HepG2 (cell line): Measurements from ENCODE around the gene CAPRIN1. TPM values are rescaled to one million over a fixed set of nuclear protein-coding genes. Genes with fewer than 3 reads are reported as not detected.

Source experiments
- FOXA3 ChIP-seq: IDR thresholded peaks from 2 replicates; pipeline ENCODE4 v1.6.1; 2016; ENCODE audit warnings: missing genetic modification reagents, missing compliant biosample characterization
- FOXM1 ChIP-seq: sonication (generic); formaldehyde crosslinking; IDR thresholded peaks from 2 replicates; pipeline ENCODE4 v1.5.0; 2020; ENCODE audit warnings: missing genetic modification reagents
- GPN1 ChIP-seq: sonication (generic); formaldehyde crosslinking; IDR thresholded peaks from 2 replicates; pipeline ENCODE4 v1.5.1; 2020; ENCODE audit warnings: missing genetic modification reagents, borderline replicate concordance
- HNRNPLL ChIP-seq: fragments of 200-400 bp; formaldehyde crosslinking; IDR thresholded peaks from 2 replicates; pipeline ENCODE4 v1.6.1; 2017; ENCODE audit warnings: mild to moderate bottlenecking, low read depth, low read length; ENCODE audit not compliant: poor library complexity, severe bottlenecking
- IRX3 ChIP-seq: sonication (generic); formaldehyde crosslinking; IDR thresholded peaks from 2 replicates; pipeline ENCODE4 v1.8.1; 2023; ENCODE audit warnings: mild to moderate bottlenecking, low read depth, missing genetic modification reagents, borderline replicate concordance
- KLF12 ChIP-seq: sonication (generic); formaldehyde crosslinking; IDR thresholded peaks from 2 replicates; pipeline ENCODE4 v1.4.0; 2020; ENCODE audit warnings: missing genetic modification reagents, borderline replicate concordance
- NAIF1 ChIP-seq: sonication (generic); formaldehyde crosslinking; IDR thresholded peaks from 2 replicates; pipeline ENCODE4 v1.5.0; 2020; ENCODE audit warnings: mild to moderate bottlenecking, missing genetic modification reagents, borderline replicate concordance
- POLR2G ChIP-seq: fragments of 200-400 bp; formaldehyde crosslinking; IDR thresholded peaks from 2 replicates; pipeline ENCODE4 v1.6.1; 2018; ENCODE audit warnings: mild to moderate bottlenecking, low read depth, low read length, moderate library complexity
- SIX1 ChIP-seq: sonication (generic); formaldehyde crosslinking; IDR thresholded peaks from 2 replicates; pipeline ENCODE4 v1.4.0; 2020; ENCODE audit warnings: missing genetic modification reagents, borderline replicate concordance
- SNAI1 ChIP-seq: sonication (generic); formaldehyde crosslinking; IDR thresholded peaks from 2 replicates; pipeline ENCODE4 v1.5.0; 2020; ENCODE audit warnings: mild to moderate bottlenecking, missing genetic modification reagents, borderline replicate concordance
- THAP9 ChIP-seq: sonication (generic); formaldehyde crosslinking; IDR thresholded peaks from 2 replicates; pipeline ENCODE4; 2020; ENCODE audit warnings: missing genetic modification reagents, mild to moderate bottlenecking, borderline replicate concordance
- ZHX1 ChIP-seq: sonication (generic); formaldehyde crosslinking; IDR thresholded peaks from 2 replicates; pipeline ENCODE4 v1.8.1; 2022; ENCODE audit warnings: low read depth, mild to moderate bottlenecking, missing genetic modification reagents
- ZKSCAN8 ChIP-seq: IDR thresholded peaks from 2 replicates; pipeline ENCODE4 v1.6.1; 2016; ENCODE audit warnings: borderline replicate concordance, missing genetic modification reagents, missing compliant biosample characterization
- ZNF264 ChIP-seq: sonication (generic); formaldehyde crosslinking; IDR thresholded peaks from 2 replicates; pipeline ENCODE4 v1.4.0; 2020; ENCODE audit warnings: missing genetic modification reagents
- ZNF430 ChIP-seq: sonication (generic); formaldehyde crosslinking; IDR thresholded peaks from 2 replicates; pipeline ENCODE4 v1.9.0; 2021; ENCODE audit warnings: mild to moderate bottlenecking, missing genetic modification reagents
- ZNF598 ChIP-seq: sonication (generic); formaldehyde crosslinking; IDR thresholded peaks from 2 replicates; pipeline ENCODE4 v1.5.1; 2020; ENCODE audit warnings: mild to moderate bottlenecking, missing genetic modification reagents, borderline replicate concordance
- ZNF709 ChIP-seq: sonication (generic); formaldehyde crosslinking; IDR thresholded peaks from 2 replicates; pipeline ENCODE4 v1.5.0; 2020; ENCODE audit warnings: mild to moderate bottlenecking, missing genetic modification reagents
- ZSCAN20 ChIP-seq: sonication (generic); formaldehyde crosslinking; IDR thresholded peaks from 2 replicates; pipeline ENCODE4 v1.4.0; 2020; ENCODE audit warnings: missing genetic modification reagents, mild to moderate bottlenecking, borderline replicate concordance
- ZSCAN22 ChIP-seq: sonication (generic); formaldehyde crosslinking; IDR thresholded peaks from 2 replicates; pipeline ENCODE4 v1.4.0; 2020; ENCODE audit warnings: mild to moderate bottlenecking, missing genetic modification reagents
- polyA plus RNA-seq, 8 experiments: library from polyadenylated mRNA; depleted of rRNA in 3 of 8; stranded (reverse) in 7 of 8; unstranded in 1 of 8; fragments of >200 nt; fragmentation: Illumina TruSeq in 4 of 8; extraction: Trizol in 4 of 8; gene quantifications; 2 replicates each; pipeline versions ENCODE4 v1.2.1 to v1.2.3, GENCODE V29; 2011 to 2016; ENCODE audit warnings: low read depth in 4 of 8, missing spikeins in 1 of 8, mixed read lengths in 1 of 8; ENCODE audit not compliant: insufficient read depth in 1 of 8
- total RNA-seq, 5 experiments: library from RNA; depleted of rRNA; stranded (reverse); fragments of >200 nt; fragmentation: Illumina TruSeq; extraction: Trizol; gene quantifications; 2 replicates each; pipeline ENCODE4 v1.2.3, GENCODE V29; 2016; ENCODE audit warnings: low read depth in 1 of 5
- TF ChIP-seq, protein P1 (sequence below): sonication (generic); formaldehyde crosslinking; IDR thresholded peaks from 2 replicates; pipeline ENCODE4 v1.4.0; 2020; ENCODE audit warnings: mild to moderate bottlenecking, missing genetic modification reagents

Gene CAPRIN1
- total and polyA plus RNA-seq, 2 of the 13 experiments (the other 11 are each of a cell fraction or from before 2014, with no cell fraction given) = 114 to 162 TPM

DNA sequence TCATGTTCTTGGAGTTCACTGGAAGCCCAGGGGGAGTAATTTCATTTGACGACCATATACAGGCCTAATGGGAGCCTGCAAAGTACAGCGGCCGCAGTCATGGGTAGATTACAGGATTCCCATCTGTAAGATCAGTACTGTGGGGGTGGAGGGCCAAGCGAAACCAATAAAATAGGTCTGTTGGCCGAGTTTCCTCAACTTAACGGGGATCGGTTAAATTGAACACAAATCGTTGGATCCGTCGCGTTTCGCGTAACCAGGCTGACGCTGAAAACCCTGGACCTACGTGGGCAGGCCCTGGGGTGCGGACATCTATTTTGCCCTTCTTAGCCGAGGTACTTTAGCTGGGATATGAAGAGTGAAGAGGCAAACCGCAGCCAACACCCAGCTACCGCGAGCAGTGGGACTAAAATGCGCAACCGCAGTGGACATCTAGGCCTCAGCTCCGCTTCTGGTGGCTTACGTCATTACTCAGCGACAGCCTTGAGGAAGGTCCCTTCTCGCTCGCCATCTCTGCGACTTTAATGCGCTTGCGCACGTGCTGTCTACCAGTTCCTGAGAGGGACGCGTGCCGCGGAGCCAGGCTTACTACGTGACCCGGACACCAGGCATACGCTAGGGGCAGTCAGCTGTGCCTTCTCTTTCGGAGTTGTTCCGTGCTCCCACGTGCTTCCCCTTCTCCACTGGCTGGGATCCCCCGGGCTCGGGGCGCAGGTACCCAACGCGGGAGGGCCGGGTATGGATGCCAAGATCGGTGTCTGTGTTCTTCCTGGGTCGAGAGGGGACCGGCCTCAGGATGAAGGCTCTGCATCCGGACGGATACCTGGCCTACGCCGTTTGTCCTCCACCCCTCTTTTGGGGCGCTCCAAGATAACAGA, 53.8 kb downstream of the CAPRIN1 start, which contains the start of gene NAT10 (continued):
- no peak for TF ChIP-seq ZSCAN20 (CRISPR knock-in tag)
- no peak for TF ChIP-seq GPN1 (CRISPR knock-in tag)
- peak; percentile 95 for TF ChIP-seq POLR2G
- peak; percentile 67 for TF ChIP-seq ZKSCAN8 (CRISPR knock-in tag)
- TF ChIP-seq ZHX1 (CRISPR knock-in tag) = peak; percentile 42; the same call in 1 of the 2 replicates
- TF ChIP-seq KLF12 (CRISPR knock-in tag) = no peak
- TF ChIP-seq SIX1 (CRISPR knock-in tag) = no peak
- 0 out of 2 replicates have a peak, but pooled peaks have one; percentile 65 for TF ChIP-seq ZSCAN22 (CRISPR knock-in tag)
- peak; percentile 95 for TF ChIP-seq ZNF598 (CRISPR knock-in tag)
- peak; percentile 65 for TF ChIP-seq FOXA3 (CRISPR knock-in tag)
- TF ChIP-seq ZNF709 (CRISPR knock-in tag) = peak; percentile 71; the same call in 1 of the 2 replicates
- TF ChIP-seq HNRNPLL = peak; percentile 88
- TF ChIP-seq FOXM1 = no peak
- TF ChIP-seq THAP9 (CRISPR knock-in tag) = peak; percentile 92; the same call in 1 of the 2 replicates
- TF ChIP-seq ZNF264 (CRISPR knock-in tag) = 0 out of 2 replicates have a peak, but pooled peaks have one; percentile 38
- TF ChIP-seq SNAI1 (CRISPR knock-in tag) = no peak
- no peak for TF ChIP-seq ZNF430 (CRISPR knock-in tag)
- TF ChIP-seq, protein P1, sequence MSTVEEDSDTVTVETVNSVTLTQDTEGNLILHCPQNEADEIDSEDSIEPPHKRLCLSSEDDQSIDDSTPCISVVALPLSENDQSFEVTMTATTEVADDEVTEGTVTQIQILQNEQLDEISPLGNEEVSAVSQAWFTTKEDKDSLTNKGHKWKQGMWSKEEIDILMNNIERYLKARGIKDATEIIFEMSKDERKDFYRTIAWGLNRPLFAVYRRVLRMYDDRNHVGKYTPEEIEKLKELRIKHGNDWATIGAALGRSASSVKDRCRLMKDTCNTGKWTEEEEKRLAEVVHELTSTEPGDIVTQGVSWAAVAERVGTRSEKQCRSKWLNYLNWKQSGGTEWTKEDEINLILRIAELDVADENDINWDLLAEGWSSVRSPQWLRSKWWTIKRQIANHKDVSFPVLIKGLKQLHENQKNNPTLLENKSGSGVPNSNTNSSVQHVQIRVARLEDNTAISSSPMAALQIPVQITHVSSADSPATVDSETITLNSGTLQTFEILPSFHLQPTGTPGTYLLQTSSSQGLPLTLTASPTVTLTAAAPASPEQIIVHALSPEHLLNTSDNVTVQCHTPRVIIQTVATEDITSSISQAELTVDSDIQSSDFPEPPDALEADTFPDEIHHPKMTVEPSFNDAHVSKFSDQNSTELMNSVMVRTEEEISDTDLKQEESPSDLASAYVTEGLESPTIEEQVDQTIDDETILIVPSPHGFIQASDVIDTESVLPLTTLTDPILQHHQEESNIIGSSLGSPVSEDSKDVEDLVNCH = no peak
- peak; percentile 56; the same call in 1 of the 2 replicates for TF ChIP-seq NAIF1 (CRISPR knock-in tag)
- TF ChIP-seq IRX3 = 0 out of 2 replicates have a peak, but pooled peaks have one; percentile 50
